Ascending aorta (tissue), 2 donors: ENCODE measurements around the gene MARCHF10. TPM values are rescaled to one million over a fixed set of nuclear protein-coding genes. Genes with fewer than 3 reads are reported as not detected.

Experiments
- DNase-seq, 2 donors: peaks; one replicate each; pipeline ENCODE4 v3.0.0-alpha.2; 2019; ENCODE audit warnings: low spot score in 2 of 2
- H3K27ac ChIP-seq, 2 donors: fragments of 200-600 bp; sonication (generic); one replicate each; pipeline ENCODE4 v1.5.1; 2016 to 2017; ENCODE audit warnings: mild to moderate bottlenecking in 1 of 2
- H3K27me3 ChIP-seq: fragments of 200-600 bp; sonication (generic); one replicate; pipeline ENCODE4 v1.5.1; 2017
- H3K36me3 ChIP-seq, 2 donors: fragments of 200-600 bp; sonication (generic); one replicate each; pipeline ENCODE4 v1.5.1; 2016
- H3K4me1 ChIP-seq, 2 donors: fragments of 200-600 bp; sonication (generic); one replicate each; pipeline ENCODE4 v1.5.1; 2016 to 2017; ENCODE audit warnings: mild to moderate bottlenecking in 1 of 2
- H3K4me3 ChIP-seq, 2 donors: fragments of 200-600 bp; sonication (generic); one replicate each; pipeline ENCODE4 v1.5.1; 2016 to 2017; ENCODE audit warnings: mild to moderate bottlenecking in 1 of 2
- H3K9me3 ChIP-seq, 2 donors: fragments of 200-600 bp; sonication (generic); one replicate each; pipeline ENCODE4 v1.5.1; 2016
- CTCF ChIP-seq, 3 experiments: fragments of 200-600 bp in 2 of 3; fragments of 450-650 bp in 1 of 3; sonication (generic) in 2 of 3; IDR thresholded peaks; one replicate each; pipeline ENCODE4 v1.5.1; 2016 to 2019; ENCODE audit warnings: antibody characterized with exemption in 3 of 3, mild to moderate bottlenecking in 1 of 3, moderate library complexity in 1 of 3
- intact Hi-C: fragments of 100-400 bp; cut with DNase I; formaldehyde crosslinking; loops from one replicate; pipeline ENCODE4 v1.15.1; 2023
- total RNA-seq: library from RNA; depleted of rRNA; stranded (reverse); fragments of >200 nt; gene quantifications from one replicate; pipeline ENCODE4 v1.1.0, GENCODE V29; 2016

Gene MARCHF10
- total RNA-seq, 1 donor from 2014 or later: not detected

- no peak for DNase-seq
- intact Hi-C loops: loop anchor here (10.0 kb wide), 1 partner anchor 111 kb away; no protein-coding TSS in a partner anchor
- H3K36me3 ChIP-seq: peaks cover 12 to 43% of the 10 kb centered on the region in 2 donors
- peak overlapping the region; percentile 46 to 55 for H3K27ac ChIP-seq
- no peak overlapping the region for H3K4me3 ChIP-seq
- no peaks in the 10 kb centered on the region for H3K9me3 ChIP-seq
- no peak for TF ChIP-seq CTCF (IDR thresholded peaks at IDR 0.05)
- peaks cover 7 to 15% of the 10 kb centered on the region in 2 donors for H3K4me1 ChIP-seq
- no peaks in the 10 kb centered on the region for H3K27me3 ChIP-seq
Observed at GRCh38 chr17:62675701-62676100, 132.4 kb downstream of the MARCHF10 start.

GRCh38 chr17:62675260-62675659 is 132.9 kb downstream of the MARCHF10 start:
- DNase-seq: no peak
- Histone ChIP-seq H3K36me3 (peaks cover 13 to 42% of the 10 kb centered on the region in 2 donors), H3K9me3 (no peaks in the 10 kb centered on the region), H3K4me3 (no peak overlapping the region), H3K27me3 (no peaks in the 10 kb centered on the region), H3K4me1 (peaks cover 7 to 15% of the 10 kb centered on the region in 2 donors), H3K27ac (peak overlapping the region; percentile 46 to 55)
- no peak for TF ChIP-seq CTCF (IDR thresholded peaks at IDR 0.05)
- intact Hi-C loops: loop anchor here (10.0 kb wide), 1 partner anchor 110 kb away; no protein-coding TSS in a partner anchor

GRCh38 chr17:62674841-62675240 is 133.3 kb downstream of the MARCHF10 start:
- no peaks in the 10 kb centered on the region for H3K27me3 ChIP-seq
- H3K4me1 ChIP-seq: peaks cover 7 to 15% of the 10 kb centered on the region in 2 donors
- peak overlapping the region; percentile 46 to 55 for H3K27ac ChIP-seq
- H3K9me3 ChIP-seq: no peaks in the 10 kb centered on the region
- intact Hi-C loops: loop anchor here (10.0 kb wide), 1 partner anchor 110 kb away; no protein-coding TSS in a partner anchor
- no peak overlapping the region for H3K4me3 ChIP-seq
- TF ChIP-seq CTCF (IDR thresholded peaks at IDR 0.05): no peak
- H3K36me3 ChIP-seq: peaks cover 16 to 43% of the 10 kb centered on the region in 2 donors
- no peak for DNase-seq

GRCh38 chr17:62674363-62674739 is 133.8 kb downstream of the MARCHF10 start:
- Histone ChIP-seq H3K9me3 (no peaks in the 10 kb centered on the region), H3K4me1 (peaks cover 7 to 15% of the 10 kb centered on the region in 2 donors), H3K27me3 (no peaks in the 10 kb centered on the region), H3K4me3 (no peak overlapping the region), H3K36me3 (peaks cover 16 to 45% of the 10 kb centered on the region in 2 donors), H3K27ac (peak overlapping the region; percentile 46 to 55)
- DNase-seq: no peak
- intact Hi-C loops: loop anchor here (10.0 kb wide), 1 partner anchor 110 kb away; no protein-coding TSS in a partner anchor
- no peak for TF ChIP-seq CTCF (IDR thresholded peaks at IDR 0.05)

- Histone ChIP-seq H3K4me1 (peaks cover 7 to 15% of the 10 kb centered on the region in 2 donors), H3K36me3 (peaks cover 16 to 46% of the 10 kb centered on the region in 2 donors), H3K27me3 (no peaks in the 10 kb centered on the region), H3K9me3 (no peaks in the 10 kb centered on the region), H3K27ac (no peak overlapping the region), H3K4me3 (no peak overlapping the region)
- intact Hi-C loops: loop anchor here (10.0 kb wide), 1 partner anchor 109 kb away; no protein-coding TSS in a partner anchor
- no peak for DNase-seq
- TF ChIP-seq CTCF (IDR thresholded peaks at IDR 0.05): no peak
Observed at GRCh38 chr17:62673614-62674362, 134.3 kb downstream of the MARCHF10 start.
